ENCODE data around the gene ITGB2.
"Not testable (repeated sequence)": the region's sequence is repeated elsewhere in the genome, so short reads cannot be mapped to it uniquely, and the experiment has no call there.

ITGB2 gene

DNA sequence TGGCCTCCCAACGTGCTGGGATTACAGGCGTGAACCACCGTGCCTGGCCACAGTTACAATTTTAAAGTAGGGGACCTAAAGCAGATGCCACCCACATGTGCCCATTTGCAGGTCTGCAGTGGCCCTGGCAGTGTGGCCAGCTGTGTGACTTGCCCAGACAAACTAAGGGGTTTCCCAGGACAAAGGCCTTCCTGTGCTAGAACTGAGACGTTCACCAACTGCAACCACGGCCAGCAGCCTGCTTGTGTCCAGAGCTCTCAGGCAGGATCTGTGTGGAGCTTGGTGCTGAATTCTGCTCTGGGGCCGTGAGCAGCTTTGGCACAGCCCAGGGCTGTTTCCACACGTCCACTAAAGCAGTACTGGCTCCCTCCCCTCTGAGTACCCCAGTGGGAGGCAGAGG is 36.6 kb downstream of the ITGB2 start:
- no peak for DNase-seq (ENCODE audit: low read depth, low spot score)

GRCh38 chr21:44883250-44883649 is 37.4 kb downstream of the ITGB2 start:
- DNase-seq (ENCODE audit: low read depth, low spot score): no peak

GRCh38 chr21:44881198-44881872 is 39.4 kb downstream of the ITGB2 start:
- DNase-seq (ENCODE audit: low read depth, low spot score): no peak

DNA sequence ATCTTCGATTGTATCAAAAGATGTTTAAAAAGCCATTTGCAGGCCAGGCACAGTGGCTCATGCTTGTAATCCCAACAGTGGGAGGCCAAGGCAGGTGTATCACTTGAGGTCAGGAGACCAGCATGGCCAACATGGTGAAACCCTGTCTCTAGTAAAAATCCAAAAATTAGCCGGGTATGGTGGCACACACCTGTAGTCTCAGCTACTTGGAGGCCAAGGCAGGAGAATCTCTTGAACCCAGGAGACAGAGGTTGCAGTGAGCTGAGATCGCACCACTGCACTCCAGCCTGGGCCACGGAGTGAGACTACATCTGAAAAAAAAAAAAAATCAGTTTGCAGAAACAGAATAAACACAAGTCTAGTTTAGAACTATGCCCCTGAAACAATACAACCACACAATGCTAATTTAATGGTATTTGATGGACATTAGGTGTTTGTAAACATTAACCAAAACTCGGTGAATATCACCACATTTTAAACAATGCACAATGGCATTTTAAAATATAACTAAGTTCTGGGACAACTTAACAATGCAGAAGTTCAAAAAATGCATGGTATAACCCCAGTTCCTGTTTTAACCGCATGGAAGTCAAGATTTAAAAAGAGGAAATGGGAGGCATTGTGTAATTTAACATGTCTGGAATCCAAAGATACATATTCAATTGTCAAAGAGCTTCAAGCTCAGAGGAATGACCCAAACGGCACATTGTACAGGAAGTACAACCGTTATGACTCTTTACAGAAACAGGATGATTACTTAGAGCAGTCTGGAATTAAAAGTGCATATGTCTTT is 40.1 kb downstream of the ITGB2 start:
- no peak for DNase-seq (ENCODE audit: low read depth, low spot score)

DNA sequence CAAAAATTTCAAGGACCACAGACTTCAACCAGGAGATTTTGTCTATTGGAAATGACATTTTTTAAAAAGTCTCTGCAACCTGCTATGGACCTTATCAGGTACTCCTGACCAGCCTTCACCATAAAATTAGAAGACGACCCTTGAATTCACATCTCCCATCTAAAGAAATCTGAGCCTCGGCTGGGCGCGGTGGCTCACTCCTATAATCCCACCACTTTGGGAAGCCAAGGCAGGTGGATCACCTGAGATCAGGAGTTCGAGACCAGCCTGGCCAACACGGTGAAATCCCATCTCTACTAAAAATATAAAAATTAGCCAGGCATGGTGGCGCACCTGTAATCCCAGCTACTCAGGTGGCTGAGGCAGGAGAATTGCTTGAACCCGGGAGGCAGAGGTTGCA is 41.5 kb downstream of the ITGB2 start:
- DNase-seq (ENCODE audit: low read depth, low spot score): not testable (repeated sequence)

- no peak for DNase-seq (ENCODE audit: low read depth, low spot score)
These were observed 42.4 kb downstream of the ITGB2 start for GRCh38 chr21:44878053-44878982.

- no peak for DNase-seq (ENCODE audit: low read depth, low spot score)
These were observed 43.7 kb downstream of the ITGB2 start for GRCh38 chr21:44876849-44877575.

GRCh38 chr21:44875316-44875700 is 45.4 kb downstream of the ITGB2 start:
- no peak for DNase-seq (ENCODE audit: low read depth, low spot score)

- no peak for DNase-seq (ENCODE audit: low read depth, low spot score)
These were observed 46.0 kb downstream of the ITGB2 start for GRCh38 chr21:44874497-44875315.

DNA sequence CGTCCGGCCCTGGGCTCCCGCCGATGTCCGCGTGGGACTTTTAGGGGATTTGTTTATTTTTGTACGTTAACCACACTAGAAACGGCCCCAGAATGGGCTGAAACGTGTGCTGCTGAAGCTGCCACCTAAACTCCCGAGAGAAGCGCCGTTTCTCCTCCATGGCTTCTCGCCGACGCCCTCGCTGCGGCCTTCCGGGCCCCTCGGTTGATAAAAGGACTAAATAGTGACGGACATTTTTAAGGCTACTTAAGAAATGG is 46.5 kb downstream of the ITGB2 start:
- no peak for DNase-seq (ENCODE audit: low read depth, low spot score)

DNA sequence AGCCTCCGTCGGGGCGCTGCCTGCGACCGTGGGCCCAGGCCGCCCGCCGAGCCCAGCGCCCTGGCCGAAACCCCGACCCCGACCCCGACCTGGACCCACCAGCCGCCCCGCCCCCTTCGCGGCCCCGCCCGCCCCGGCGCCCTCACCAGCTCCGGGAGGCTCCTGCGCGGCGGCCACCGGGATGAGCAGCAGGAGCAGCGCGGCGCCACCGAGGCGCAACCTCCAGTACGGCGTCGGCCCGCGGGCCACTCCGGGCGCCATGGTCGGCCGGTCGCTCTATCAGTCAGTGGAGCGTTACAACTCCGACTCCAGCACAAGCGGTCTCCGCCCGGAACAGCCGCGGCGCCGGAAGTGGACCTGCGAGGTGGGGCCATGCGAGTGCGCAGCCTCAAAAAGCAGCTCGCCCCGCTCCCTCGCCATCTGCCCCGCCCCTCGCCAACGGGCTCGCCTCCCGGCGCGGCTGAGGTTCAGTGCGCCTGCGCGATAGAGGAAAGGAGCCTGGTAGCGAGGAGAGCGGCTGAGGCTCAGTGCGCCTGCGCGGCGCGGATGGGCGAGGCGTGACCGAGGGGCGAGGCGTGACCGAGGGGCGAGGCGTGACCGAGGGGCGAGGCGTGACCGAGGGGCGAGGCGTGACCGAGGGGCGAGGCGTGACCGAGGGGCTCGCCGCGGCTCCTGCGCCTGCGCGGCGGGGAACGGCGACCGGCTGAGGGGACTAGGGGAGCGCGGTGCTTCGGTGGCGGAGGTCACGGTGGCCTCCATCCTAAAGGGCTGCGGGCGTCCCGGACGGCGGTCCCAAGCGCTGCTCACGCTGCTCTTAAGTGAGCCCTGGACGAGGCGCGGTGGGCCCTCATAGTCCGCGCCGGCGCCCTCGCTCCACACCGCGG is 47.1 kb downstream of the ITGB2 start, which contains the start of gene PTTG1IP:
Gene PTTG1IP, minus strand, starts transcription at position 335 of the 884 bp plus-strand sequence. Its CDS starts 74 bp downstream, at position 261.
- peak; percentile 57 for DNase-seq (ENCODE audit: low read depth, low spot score)

- no peak for DNase-seq (ENCODE audit: low read depth, low spot score)
These were observed 47.9 kb downstream of the ITGB2 start for GRCh38 chr21:44872649-44873355.

DNA sequence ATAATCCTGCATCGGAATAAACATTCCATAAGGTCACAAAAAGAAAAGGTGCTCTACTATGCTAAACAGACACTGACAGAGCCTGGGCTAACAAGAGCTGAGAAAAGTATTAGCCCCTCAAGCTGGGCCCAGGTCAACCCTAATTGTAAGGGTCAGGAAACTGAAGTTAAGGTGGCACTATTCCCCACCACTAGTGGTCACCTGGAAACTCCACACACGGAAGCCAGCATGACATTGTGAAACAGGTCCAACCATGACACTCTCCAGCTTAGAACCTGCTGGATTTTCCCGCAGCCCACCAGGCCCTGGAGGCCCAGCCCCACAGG is 48.4 kb downstream of the ITGB2 start:
- no peak for DNase-seq (ENCODE audit: low read depth, low spot score)

DNA sequence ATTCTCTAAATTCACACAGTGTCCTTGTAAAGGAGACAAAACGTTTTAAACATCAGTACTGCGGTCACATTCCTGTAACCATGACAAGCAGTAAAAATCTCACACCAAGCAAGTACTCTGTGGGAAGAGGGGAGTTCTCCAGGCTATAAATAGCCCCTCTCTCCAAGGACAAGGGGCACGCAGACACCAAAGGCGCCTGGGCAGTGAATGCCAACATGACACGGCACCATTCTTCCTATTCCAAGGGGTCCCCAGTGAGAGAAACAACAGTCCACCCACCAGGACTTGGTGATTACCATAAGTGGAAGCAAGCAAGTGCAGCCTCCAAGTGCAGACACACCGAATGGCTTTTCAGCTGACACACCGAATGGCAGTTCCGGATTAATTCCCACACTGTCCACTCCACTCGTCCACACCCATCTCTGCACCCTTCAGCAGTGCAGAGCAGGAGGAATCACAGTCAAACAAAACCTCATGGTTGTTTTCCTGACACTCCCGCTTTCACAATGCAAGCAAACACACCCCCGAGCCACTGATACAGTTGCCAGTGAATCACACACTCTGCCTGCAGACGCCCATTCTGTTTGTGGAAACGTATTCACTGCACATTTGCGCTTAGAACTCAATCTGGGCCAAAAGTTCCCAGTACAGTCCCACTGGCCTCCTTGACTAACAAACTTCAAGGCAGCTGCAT is 49.0 kb downstream of the ITGB2 start:
- no peak for DNase-seq (ENCODE audit: low read depth, low spot score)

DNA sequence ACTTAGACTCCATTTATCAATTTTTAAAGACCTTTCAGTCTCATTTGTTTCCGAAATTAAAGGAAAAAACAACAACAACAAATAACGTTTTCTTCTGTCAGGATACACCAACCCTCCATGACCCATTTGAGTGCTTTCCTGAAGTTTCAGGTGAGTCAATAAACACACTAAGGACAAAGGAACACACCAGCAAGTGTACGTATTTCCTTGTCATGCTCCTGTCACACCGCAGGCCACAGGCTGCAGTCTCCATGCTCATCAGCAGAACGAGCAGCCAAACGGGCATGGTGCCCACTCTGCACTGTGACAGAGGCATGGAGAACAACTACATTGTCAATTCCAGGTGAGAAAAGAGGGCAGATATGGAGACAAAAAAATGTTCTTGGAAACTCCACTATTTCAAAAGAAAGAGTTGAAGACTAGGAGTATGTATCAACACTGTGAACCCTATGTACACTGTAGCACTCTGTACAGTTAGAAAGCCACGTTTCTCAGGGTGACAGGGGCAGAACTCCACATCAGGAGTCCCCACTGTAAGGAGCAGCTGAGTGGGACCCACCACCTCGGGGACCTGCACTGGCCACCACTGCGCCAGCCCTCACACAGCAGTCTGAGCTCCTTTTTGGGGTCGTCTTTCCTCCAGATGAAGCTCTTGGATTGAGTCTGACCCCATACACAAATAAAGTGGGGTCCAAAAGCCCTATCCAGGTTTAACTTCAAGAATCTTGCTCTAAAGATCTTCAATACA is 49.8 kb downstream of the ITGB2 start:
- DNase-seq (ENCODE audit: low read depth, low spot score): no peak

- DNase-seq (ENCODE audit: low read depth, low spot score): no peak
These were observed 50.6 kb downstream of the ITGB2 start for GRCh38 chr21:44869781-44870747.

DNA sequence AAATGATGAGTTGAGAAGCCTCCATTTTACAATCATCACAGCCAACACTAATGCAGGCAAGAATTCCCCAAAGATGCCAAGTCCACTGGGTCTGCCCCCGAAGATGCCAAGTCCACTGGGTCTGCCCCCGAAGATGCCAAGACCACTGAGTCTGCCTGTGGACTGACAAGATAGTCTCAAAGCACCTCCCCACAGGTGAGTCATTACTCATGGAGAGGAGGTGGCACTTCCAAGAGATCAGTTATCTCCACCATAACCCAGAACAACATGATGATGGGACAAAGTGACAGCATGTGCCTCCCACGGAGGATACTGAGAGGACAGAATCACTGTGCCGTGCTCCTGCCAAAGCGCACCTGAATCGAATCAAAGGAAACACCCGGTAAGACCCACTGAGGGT is 52.0 kb downstream of the ITGB2 start:
- no peak for DNase-seq (ENCODE audit: low read depth, low spot score)

Data from iPS DF 19.7 (cell line).